OCI-LY3 (cell line): ENCODE measurements around the gene PLD1.

Source experiments
- H2AFZ ChIP-seq: fragments of 200-600, 300-600 bp; shearing (Covaris generic); 2 replicates; pipeline ENCODE4 v1.6.0; 2014; ENCODE audit warnings: antibody characterized with exemption, low read depth, low read length
- H3K27ac ChIP-seq: fragments of 200-600, 300-600 bp; sonication (generic); 2 replicates; pipeline ENCODE4 v1.5.1; 2014; ENCODE audit warnings: mild to moderate bottlenecking, low read length, moderate library complexity, mixed read lengths
- H3K27me3 ChIP-seq: fragments of 200-600, 300-600 bp; sonication (generic); 2 replicates; pipeline ENCODE4 v1.6.1; 2014; ENCODE audit warnings: low read depth, low read length, mixed read lengths
- H3K36me3 ChIP-seq: fragments of 200-600, 300-600 bp; sonication (generic); replicated peaks from 2 replicates; pipeline ENCODE3; 2014; ENCODE audit warnings: low read depth, low read length, mixed read lengths
- H3K4me1 ChIP-seq: fragments of 300-600, 200-600 bp; sonication (generic); 2 replicates; pipeline ENCODE4 v1.6.1; 2014; ENCODE audit warnings: low read length, mixed read lengths
- H3K4me2 ChIP-seq: fragments of 200-600, 300-600 bp; sonication (generic); 2 replicates; pipeline ENCODE4 v1.6.1; 2014; ENCODE audit warnings: low read length, mixed read lengths
- H3K4me3 ChIP-seq: fragments of 300-600, 200-600 bp; sonication (generic); 2 replicates; pipeline ENCODE4 v1.5.1; 2014; ENCODE audit warnings: antibody characterized with exemption, mild to moderate bottlenecking, low read length, moderate library complexity
- H3K79me2 ChIP-seq: fragments of 300-600, 200-600 bp; shearing (Covaris generic); 2 replicates; pipeline ENCODE4 v1.6.1; 2014; ENCODE audit warnings: mild to moderate bottlenecking, low read length, mixed read lengths
- H3K9ac ChIP-seq: fragments of 300-600, 200-600 bp; shearing (Covaris generic); 2 replicates; pipeline ENCODE4 v1.6.0; 2014; ENCODE audit warnings: mild to moderate bottlenecking, low read length, moderate library complexity
- H3K9me3 ChIP-seq: fragments of 200-600, 300-600 bp; shearing (Covaris generic); 2 replicates; pipeline ENCODE4 v1.6.1; 2014; ENCODE audit warnings: low read length, mixed read lengths; ENCODE audit not compliant: insufficient read depth
- H4K20me1 ChIP-seq: fragments of 200-600, 300-600 bp; sonication (generic); 2 replicates; pipeline ENCODE4 v1.6.1; 2016; ENCODE audit warnings: low read length, mixed read lengths; ENCODE audit not compliant: insufficient read depth
- CTCF ChIP-seq: fragments of 200-600, 300-600 bp; sonication (generic); IDR thresholded peaks from 2 replicates; pipeline ENCODE4 v1.5.1; 2014; ENCODE audit warnings: antibody characterized with exemption, low read length, low read depth
- EZH2phosphoT487 ChIP-seq: fragments of 200-600 bp; shearing (Covaris generic); IDR thresholded peaks from 2 replicates; pipeline ENCODE4 v1.6.1; 2018; ENCODE audit warnings: antibody characterized with exemption, mixed run types, low read depth

PLD1 gene

GRCh38 chr3:171769461-171769860, 40.8 kb downstream of the PLD1 start:
- peaks cover 9% of the 10 kb centered on the region; the same call in 1 of the 2 replicates for H3K4me1 ChIP-seq
- H3K4me2 ChIP-seq: no peak overlapping the region
- no peak overlapping the region for H3K9ac ChIP-seq
- H2AFZ ChIP-seq: no peak overlapping the region
- no peaks in the 10 kb centered on the region for H3K79me2 ChIP-seq
- TF ChIP-seq CTCF (no peak), EZH2phosphoT487 (no peak)
- H3K9me3 ChIP-seq: no peaks in the 10 kb centered on the region
- H3K4me3 ChIP-seq: no peak overlapping the region
- H3K27me3 ChIP-seq: peaks cover 11% of the 10 kb centered on the region
- H4K20me1 ChIP-seq: no peaks in the 10 kb centered on the region
- no peaks in the 10 kb centered on the region for H3K36me3 ChIP-seq
- no peak overlapping the region for H3K27ac ChIP-seq

- Histone ChIP-seq H2AFZ (no peak overlapping the region), H3K79me2 (no peaks in the 10 kb centered on the region), H3K27me3 (peaks cover 11% of the 10 kb centered on the region), H3K9ac (no peak overlapping the region), H3K4me1 (peaks cover 9% of the 10 kb centered on the region; the same call in 1 of the 2 replicates), H3K4me3 (no peak overlapping the region), H3K36me3 (no peaks in the 10 kb centered on the region), H3K4me2 (no peak overlapping the region), H4K20me1 (no peaks in the 10 kb centered on the region), H3K27ac (no peak overlapping the region), H3K9me3 (no peaks in the 10 kb centered on the region)
- TF ChIP-seq CTCF (no peak), EZH2phosphoT487 (no peak)
These were observed 41.3 kb downstream of the PLD1 start for GRCh38 chr3:171768986-171769385.

- Histone ChIP-seq H3K27me3 (peaks cover 11% of the 10 kb centered on the region), H3K4me1 (peaks cover 9% of the 10 kb centered on the region; the same call in 1 of the 2 replicates), H3K27ac (no peak overlapping the region), H3K9me3 (no peaks in the 10 kb centered on the region), H2AFZ (no peak overlapping the region), H4K20me1 (no peaks in the 10 kb centered on the region), H3K9ac (no peak overlapping the region), H3K79me2 (no peaks in the 10 kb centered on the region), H3K4me2 (no peak overlapping the region), H3K4me3 (no peak overlapping the region), H3K36me3 (no peaks in the 10 kb centered on the region)
- no peak for TF ChIP-seq CTCF
- TF ChIP-seq EZH2phosphoT487: no peak
These were observed 41.9 kb downstream of the PLD1 start for GRCh38 chr3:171768281-171768900.

- Histone ChIP-seq H3K4me1 (no peaks in the 10 kb centered on the region), H3K4me3 (no peak overlapping the region), H3K79me2 (no peaks in the 10 kb centered on the region), H4K20me1 (no peaks in the 10 kb centered on the region), H3K4me2 (no peak overlapping the region), H2AFZ (no peak overlapping the region), H3K9me3 (no peaks in the 10 kb centered on the region), H3K9ac (no peak overlapping the region), H3K27me3 (peaks cover 10% of the 10 kb centered on the region), H3K36me3 (no peaks in the 10 kb centered on the region), H3K27ac (no peak overlapping the region)
- TF ChIP-seq EZH2phosphoT487 (no peak), CTCF (no peak)
These were observed 44.8 kb downstream of the PLD1 start for GRCh38 chr3:171765511-171765887.
